Naive B cell (primary cell): ENCODE measurements around the gene DOK5. TPM values are rescaled to one million over a fixed set of nuclear protein-coding genes. Genes with fewer than 3 reads are reported as not detected.
"Not testable (repeated sequence)": the region's sequence is repeated elsewhere in the genome, so short reads cannot be mapped to it uniquely, and the experiment has no call there.

Source experiments
- ATAC-seq, 2 donors: fragments of 150-1000 bp; cut with Tn5 transposase; 2 replicates each; pipeline ENCODE4 v1.10.0; 2021; ENCODE audit warnings: low read depth in 2 of 2, mild to moderate bottlenecking in 2 of 2, moderate library complexity in 2 of 2
- DNase-seq: peaks from one replicate; pipeline ENCODE4 v3.0.0; 2022
- H3K27ac Mint-ChIP-seq, 6 donors: one replicate each; pipeline ENCODE4 v1.8.0; 2020 to 2022; ENCODE audit warnings: mild to moderate bottlenecking in 6 of 6, mixed read lengths in 6 of 6, moderate library complexity in 5 of 6, inconsistent platforms in 2 of 6
- H3K27me3 Mint-ChIP-seq, 3 donors: one replicate each; pipeline ENCODE4 v1.8.0; 2021 to 2022; ENCODE audit warnings: mixed read lengths in 3 of 3, mild to moderate bottlenecking in 1 of 3
- H3K36me3 Mint-ChIP-seq, 2 donors: one replicate each; pipeline ENCODE4 v1.8.0; 2020 to 2022; ENCODE audit warnings: mixed read lengths in 2 of 2, inconsistent platforms in 1 of 2, mild to moderate bottlenecking in 1 of 2
- H3K4me1 Mint-ChIP-seq, 3 donors: one replicate each; pipeline ENCODE4 v1.8.0; 2020 to 2022; ENCODE audit warnings: mixed read lengths in 3 of 3, inconsistent platforms in 1 of 3, mild to moderate bottlenecking in 1 of 3, moderate library complexity in 1 of 3
- H3K4me3 Mint-ChIP-seq, 8 donors: one replicate each; pipeline ENCODE4 v1.8.0; 2020 to 2022; ENCODE audit warnings: mild to moderate bottlenecking in 8 of 8, mixed read lengths in 8 of 8, moderate library complexity in 8 of 8, inconsistent platforms in 2 of 8
- H3K9me3 Mint-ChIP-seq, 7 donors: one replicate each; pipeline ENCODE4 v1.8.0; 2020 to 2022; ENCODE audit warnings: mixed read lengths in 7 of 7, mild to moderate bottlenecking in 5 of 7, inconsistent platforms in 2 of 7, moderate library complexity in 1 of 7
- polyA plus RNA-seq, 6 donors: library from polyadenylated mRNA; unstranded; fragments of 300-500 nt; fragmentation: Illumina TruSeq; gene quantifications; one replicate each; pipeline ENCODE4 v1.2.3, GENCODE V29; 2021; ENCODE audit warnings: low read depth in 6 of 6

Gene DOK5
- not detected for polyA plus RNA-seq

GRCh38 chr20:54475334-54476168 lies at the start of gene DOK5:
Gene DOK5, plus strand, starts transcription at chr20:54475593. Its CDS starts 354 bp downstream, at chr20:54475947.
- Mint-ChIP-seq H3K4me3 (peak within 1 kb of the TSS in 2 of 8 donors; percentile 22 to 54), H3K27me3 (peaks cover 43 to 66% (median 62%) of the 10 kb centered on the region in 3 donors)

DNA sequence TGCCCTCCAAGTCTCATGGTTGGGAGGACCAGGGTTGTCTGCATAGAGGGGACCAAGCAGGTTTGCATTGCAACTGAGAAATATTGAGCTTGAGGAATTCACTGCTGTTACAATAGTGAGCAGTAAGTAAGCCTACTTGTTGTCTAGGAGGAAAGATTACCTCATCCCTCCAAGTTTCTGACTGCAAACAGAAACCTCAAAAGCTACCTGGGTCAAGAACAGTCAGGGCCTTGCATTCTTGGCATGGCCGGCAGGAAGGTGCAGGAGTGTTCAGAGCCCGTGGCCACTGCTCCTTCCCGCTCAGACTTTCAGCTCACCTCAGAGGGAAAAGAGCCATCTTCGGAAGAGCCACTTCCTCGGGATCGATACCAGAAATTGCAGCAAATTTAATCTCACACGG lies 46.0 kb upstream of the DOK5 start:
- no peak overlapping the region for H3K27ac Mint-ChIP-seq
- ATAC-seq (no peak), DNase-seq (no peak)
- peaks cover 2 to 4% (median 3%) of the 10 kb centered on the region in 3 donors for H3K27me3 Mint-ChIP-seq
- H3K9me3 Mint-ChIP-seq = peaks cover 0 to 23% (median 14%) of the 10 kb centered on the region in 7 donors
- H3K4me1 Mint-ChIP-seq = no peaks in the 10 kb centered on the region
- peaks cover 0 to 9% of the 10 kb centered on the region in 2 donors for H3K36me3 Mint-ChIP-seq
- no peak overlapping the region for H3K4me3 Mint-ChIP-seq

More at GRCh38 chr20:54475334-54476168, at the start of gene DOK5:
- H3K36me3 Mint-ChIP-seq = peaks cover 0 to 8% of the 10 kb centered on the region in 2 donors
- ATAC-seq (no peak), DNase-seq (no peak)
- H3K4me1 Mint-ChIP-seq = peaks cover 0 to 10% (median 0%) of the 10 kb centered on the region in 3 donors
- peak within 1 kb of the TSS in 1 of 6 donors; percentile 33 for H3K27ac Mint-ChIP-seq
- peaks cover 4 to 16% (median 14%) of the 10 kb centered on the region in 7 donors for H3K9me3 Mint-ChIP-seq

DNA sequence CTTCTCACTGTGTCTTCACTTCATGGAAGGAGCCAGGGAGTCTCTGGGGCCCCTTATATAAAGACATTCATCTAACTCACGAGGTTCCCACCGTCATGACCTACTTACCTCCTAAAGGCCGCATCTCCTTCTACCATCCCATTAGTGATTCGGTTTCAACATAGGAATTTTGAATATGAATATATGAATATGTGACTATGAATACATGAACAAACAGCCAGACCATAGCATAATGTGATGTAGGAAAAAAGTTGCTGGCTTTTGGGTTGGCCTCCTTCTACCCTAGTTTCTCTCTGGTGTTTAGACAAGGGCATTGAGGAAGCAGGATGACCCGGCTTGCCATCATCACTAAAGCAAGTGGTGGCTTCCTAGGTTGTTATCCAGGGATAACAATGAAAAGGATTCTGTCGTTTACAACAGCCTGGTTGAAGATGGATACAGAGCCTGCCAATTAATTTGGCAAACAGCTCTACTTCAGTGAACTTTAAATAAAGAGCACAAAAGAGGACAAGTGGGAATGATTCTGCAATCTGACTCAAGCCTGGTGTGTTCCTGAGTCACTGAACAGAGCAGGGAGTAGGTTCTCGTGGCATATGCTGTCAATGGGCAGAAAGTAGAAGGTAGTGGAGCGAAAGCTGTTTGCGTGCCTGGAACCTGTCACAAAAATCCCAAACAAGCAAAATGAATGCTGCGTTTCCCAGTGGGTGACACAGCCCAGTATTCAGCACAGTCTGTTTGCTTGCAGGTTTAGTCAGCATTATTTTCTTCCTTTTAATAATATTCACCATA lies 44.0 kb upstream of the DOK5 start:
- H3K36me3 Mint-ChIP-seq = no peaks in the 10 kb centered on the region
- peaks cover 4 to 6% (median 5%) of the 10 kb centered on the region in 3 donors for H3K27me3 Mint-ChIP-seq
- peaks cover 0 to 8% (median 0%) of the 10 kb centered on the region in 7 donors for H3K9me3 Mint-ChIP-seq
- DNase-seq (no peak), ATAC-seq (no peak)
- H3K4me3 Mint-ChIP-seq = no peak overlapping the region
- H3K27ac Mint-ChIP-seq = no peak overlapping the region
- no peaks in the 10 kb centered on the region for H3K4me1 Mint-ChIP-seq

GRCh38 chr20:54432966-54433365 lies 42.4 kb upstream of the DOK5 start:
- Mint-ChIP-seq H3K9me3 (peaks cover 0 to 8% (median 0%) of the 10 kb centered on the region in 7 donors), H3K4me3 (peak overlapping the region in 1 of 8 donors; percentile 58), H3K4me1 (no peaks in the 10 kb centered on the region), H3K27me3 (peaks cover 4 to 6% (median 5%) of the 10 kb centered on the region in 3 donors), H3K27ac (peak overlapping the region in 1 of 6 donors; percentile 17), H3K36me3 (no peaks in the 10 kb centered on the region)
- DNase-seq (no peak), ATAC-seq (no peak)

DNA sequence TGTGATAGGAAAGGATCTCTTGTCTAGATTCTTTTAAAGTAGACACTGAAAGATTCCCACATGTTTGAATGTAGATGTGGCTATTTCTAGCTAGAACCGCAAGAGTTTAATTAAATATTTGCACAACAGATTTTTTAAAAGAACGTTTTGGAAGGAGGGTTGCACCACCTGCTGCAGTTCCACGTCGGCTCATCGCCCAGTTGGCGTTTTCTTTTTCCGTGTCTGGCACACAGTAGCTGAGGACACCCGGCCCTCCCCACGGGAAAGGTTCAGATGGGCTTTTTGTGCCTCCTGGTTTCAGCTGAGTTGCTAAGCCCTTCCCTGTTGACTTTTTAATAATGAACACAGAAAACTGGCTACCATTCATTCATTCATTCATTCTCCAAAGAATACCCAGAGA lies 41.8 kb upstream of the DOK5 start:
- H3K9me3 Mint-ChIP-seq = peaks cover 0 to 8% (median 0%) of the 10 kb centered on the region in 7 donors
- H3K27ac Mint-ChIP-seq = no peak overlapping the region
- ATAC-seq = no peak
- H3K4me3 Mint-ChIP-seq = no peak overlapping the region
- no peaks in the 10 kb centered on the region for H3K36me3 Mint-ChIP-seq
- DNase-seq = no peak
- no peaks in the 10 kb centered on the region for H3K4me1 Mint-ChIP-seq
- peaks cover 4 to 6% (median 5%) of the 10 kb centered on the region in 3 donors for H3K27me3 Mint-ChIP-seq

GRCh38 chr20:54434196-54434595 lies 41.2 kb upstream of the DOK5 start:
- Mint-ChIP-seq H3K4me1 (no peaks in the 10 kb centered on the region), H3K27ac (no peak overlapping the region), H3K4me3 (peak overlapping the region in 1 of 8 donors; percentile 48), H3K9me3 (peaks cover 0 to 8% (median 0%) of the 10 kb centered on the region in 7 donors), H3K27me3 (peaks cover 4 to 7% (median 5%) of the 10 kb centered on the region in 3 donors), H3K36me3 (no peaks in the 10 kb centered on the region)
- no peak for ATAC-seq
- no peak for DNase-seq

DNA sequence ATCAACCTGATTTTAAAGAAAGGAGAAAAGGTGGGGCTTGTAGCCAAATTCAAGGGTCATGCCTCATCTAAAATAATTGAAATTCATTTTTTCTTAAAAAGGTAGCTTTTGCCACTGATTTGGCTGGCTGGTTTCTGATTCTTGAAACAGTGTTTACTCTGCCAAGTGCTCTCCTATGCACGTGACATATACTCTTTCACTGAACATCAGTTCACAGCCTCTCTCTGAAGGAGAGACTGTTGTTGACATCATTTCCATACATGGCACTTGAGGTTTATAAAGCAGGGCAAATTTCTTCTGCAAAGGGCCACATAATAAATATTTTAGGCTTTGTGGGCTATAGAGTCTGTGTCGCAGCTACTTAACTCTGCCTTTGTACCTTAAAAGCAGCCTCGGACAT lies 40.4 kb upstream of the DOK5 start:
- DNase-seq = no peak
- H3K36me3 Mint-ChIP-seq = no peaks in the 10 kb centered on the region
- H3K27ac Mint-ChIP-seq = no peak overlapping the region
- ATAC-seq = no peak
- no peak overlapping the region for H3K4me3 Mint-ChIP-seq
- H3K9me3 Mint-ChIP-seq = peaks cover 0 to 4% (median 0%) of the 10 kb centered on the region in 7 donors
- H3K4me1 Mint-ChIP-seq = no peaks in the 10 kb centered on the region
- peaks cover 4 to 12% (median 5%) of the 10 kb centered on the region in 3 donors for H3K27me3 Mint-ChIP-seq

- H3K27ac Mint-ChIP-seq, H3K9me3 Mint-ChIP-seq, H3K4me1 Mint-ChIP-seq, H3K36me3 Mint-ChIP-seq, ATAC-seq, DNase-seq, H3K4me3 Mint-ChIP-seq: not testable (repeated sequence)
- peaks cover 0 to 12% (median 5%) of the 10 kb centered on the region in 3 donors for H3K27me3 Mint-ChIP-seq
These were observed 39.0 kb upstream of the DOK5 start for GRCh38 chr20:54436410-54436809.

DNA sequence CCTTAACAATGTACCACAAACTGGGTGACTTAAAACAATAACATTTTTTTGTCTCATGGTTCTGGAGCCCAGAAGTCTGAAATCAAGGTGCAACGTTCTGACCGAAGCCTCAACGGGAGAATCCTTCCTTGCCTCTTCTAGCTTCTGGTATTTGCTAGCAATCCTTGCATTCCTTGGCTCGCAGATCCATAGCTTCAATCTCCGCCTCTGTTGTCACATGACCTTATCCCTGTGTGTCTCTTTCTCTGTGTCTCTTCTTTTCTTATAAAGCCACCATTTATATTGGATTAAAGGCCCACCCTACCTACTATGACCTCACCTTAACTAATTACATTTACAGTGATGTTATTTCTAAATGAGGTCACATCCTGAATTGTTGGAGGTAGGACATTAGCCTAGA lies 37.2 kb upstream of the DOK5 start:
- no peak for DNase-seq
- no peak overlapping the region for H3K27ac Mint-ChIP-seq
- H3K27me3 Mint-ChIP-seq = peaks cover 0 to 12% (median 5%) of the 10 kb centered on the region in 3 donors
- H3K9me3 Mint-ChIP-seq = peaks cover 0 to 5% (median 0%) of the 10 kb centered on the region in 7 donors
- no peaks in the 10 kb centered on the region for H3K36me3 Mint-ChIP-seq
- no peaks in the 10 kb centered on the region for H3K4me1 Mint-ChIP-seq
- H3K4me3 Mint-ChIP-seq = no peak overlapping the region
- no peak for ATAC-seq

DNA sequence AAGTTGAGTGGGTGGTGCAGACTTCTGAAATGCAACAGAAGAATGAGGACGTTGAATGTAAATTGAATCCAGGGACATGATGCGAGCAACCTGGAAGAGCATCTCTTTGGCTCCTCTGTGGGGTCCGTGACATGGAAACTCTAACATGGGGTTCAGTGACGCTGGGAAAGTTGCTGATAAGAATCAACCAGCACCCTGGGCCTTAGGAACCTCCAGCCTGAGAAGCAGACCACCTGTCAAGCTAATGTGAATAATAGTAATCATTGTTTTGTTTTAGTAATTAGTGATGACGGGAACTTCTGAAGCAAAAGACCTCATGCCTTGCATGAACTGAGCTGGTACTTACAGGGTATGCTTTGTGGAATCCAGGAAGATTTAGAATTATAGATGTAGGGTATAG lies 25.2 kb upstream of the DOK5 start:
- Mint-ChIP-seq H3K27ac (no peak overlapping the region), H3K4me1 (no peaks in the 10 kb centered on the region), H3K36me3 (peaks cover 0 to 9% of the 10 kb centered on the region in 2 donors), H3K4me3 (no peak overlapping the region), H3K9me3 (peaks cover 0 to 9% (median 5%) of the 10 kb centered on the region in 7 donors), H3K27me3 (peaks cover 0 to 11% (median 8%) of the 10 kb centered on the region in 3 donors)
- ATAC-seq (no peak), DNase-seq (no peak)

- H3K27me3 Mint-ChIP-seq = peaks cover 0 to 11% (median 8%) of the 10 kb centered on the region in 3 donors
- DNase-seq = no peak
- H3K4me1 Mint-ChIP-seq = no peaks in the 10 kb centered on the region
- no peak for ATAC-seq
- H3K36me3 Mint-ChIP-seq = peaks cover 0 to 9% of the 10 kb centered on the region in 2 donors
- H3K4me3 Mint-ChIP-seq = no peak overlapping the region
- peaks cover 0 to 9% (median 5%) of the 10 kb centered on the region in 7 donors for H3K9me3 Mint-ChIP-seq
- no peak overlapping the region for H3K27ac Mint-ChIP-seq
These were observed 24.2 kb upstream of the DOK5 start for GRCh38 chr20:54451171-54451570.

GRCh38 chr20:54452277-54452676 lies 23.1 kb upstream of the DOK5 start:
- H3K4me3 Mint-ChIP-seq = no peak overlapping the region
- H3K27me3 Mint-ChIP-seq = peaks cover 0 to 14% (median 8%) of the 10 kb centered on the region in 3 donors
- H3K36me3 Mint-ChIP-seq = peaks cover 0 to 9% of the 10 kb centered on the region in 2 donors
- no peak overlapping the region for H3K27ac Mint-ChIP-seq
- no peaks in the 10 kb centered on the region for H3K4me1 Mint-ChIP-seq
- ATAC-seq (no peak), DNase-seq (no peak)
- peaks cover 0 to 9% (median 5%) of the 10 kb centered on the region in 7 donors for H3K9me3 Mint-ChIP-seq

DNA sequence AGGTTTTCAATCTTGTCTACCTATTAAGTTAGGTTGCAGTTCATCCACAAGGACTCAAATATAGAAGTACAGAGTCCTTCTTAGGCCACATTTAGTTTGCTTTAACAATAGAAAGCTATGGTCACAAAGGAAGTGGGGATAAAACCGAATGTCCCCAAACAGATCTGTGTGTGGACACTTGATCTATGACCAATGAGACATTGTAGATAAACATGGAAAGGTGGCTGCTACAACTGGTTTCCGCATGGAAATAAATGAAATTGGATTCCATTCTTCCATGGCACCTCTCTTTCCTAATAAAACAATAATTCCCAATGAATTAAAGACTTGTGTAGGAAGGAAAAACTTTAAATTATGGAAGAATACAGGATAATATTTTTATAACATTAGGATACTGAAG lies 20.4 kb upstream of the DOK5 start:
- Mint-ChIP-seq H3K27me3 (peaks cover 0 to 20% (median 0%) of the 10 kb centered on the region in 3 donors), H3K9me3 (peaks cover 0 to 5% (median 0%) of the 10 kb centered on the region in 7 donors), H3K4me1 (no peaks in the 10 kb centered on the region), H3K4me3 (no peak overlapping the region), H3K27ac (no peak overlapping the region), H3K36me3 (no peaks in the 10 kb centered on the region)
- no peak for ATAC-seq
- no peak for DNase-seq
